ENCODE measurements around the gene TREML2.

Gene TREML2

GRCh38 chr6:41228096-41228495 is 27.1 kb upstream of the TREML2 start, which contains the start of gene TREML4:
TREML4 (plus strand) TSS chr6:41228349; CDS start chr6:41228428, 79 bp downstream.
- Mint-ChIP-seq H3K36me3 (ENCODE audit: low read depth) (no peaks in the 10 kb centered on the region), H3K4me3 (no peak within 1 kb of the TSS), H3K9me3 (no peaks in the 10 kb centered on the region), H3K4me1 (no peaks in the 10 kb centered on the region), H3K27ac (no peak within 1 kb of the TSS), H3K27me3 (ENCODE audit: low read depth) (peaks cover 33% of the 10 kb centered on the region)
- TF ChIP-seq, protein P1, sequence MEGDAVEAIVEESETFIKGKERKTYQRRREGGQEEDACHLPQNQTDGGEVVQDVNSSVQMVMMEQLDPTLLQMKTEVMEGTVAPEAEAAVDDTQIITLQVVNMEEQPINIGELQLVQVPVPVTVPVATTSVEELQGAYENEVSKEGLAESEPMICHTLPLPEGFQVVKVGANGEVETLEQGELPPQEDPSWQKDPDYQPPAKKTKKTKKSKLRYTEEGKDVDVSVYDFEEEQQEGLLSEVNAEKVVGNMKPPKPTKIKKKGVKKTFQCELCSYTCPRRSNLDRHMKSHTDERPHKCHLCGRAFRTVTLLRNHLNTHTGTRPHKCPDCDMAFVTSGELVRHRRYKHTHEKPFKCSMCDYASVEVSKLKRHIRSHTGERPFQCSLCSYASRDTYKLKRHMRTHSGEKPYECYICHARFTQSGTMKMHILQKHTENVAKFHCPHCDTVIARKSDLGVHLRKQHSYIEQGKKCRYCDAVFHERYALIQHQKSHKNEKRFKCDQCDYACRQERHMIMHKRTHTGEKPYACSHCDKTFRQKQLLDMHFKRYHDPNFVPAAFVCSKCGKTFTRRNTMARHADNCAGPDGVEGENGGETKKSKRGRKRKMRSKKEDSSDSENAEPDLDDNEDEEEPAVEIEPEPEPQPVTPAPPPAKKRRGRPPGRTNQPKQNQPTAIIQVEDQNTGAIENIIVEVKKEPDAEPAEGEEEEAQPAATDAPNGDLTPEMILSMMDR (IDR thresholded peaks at IDR 0.05; ENCODE audit: unreplicated experiment in 3 of 3): no peak

- TF ChIP-seq, protein P1 (IDR thresholded peaks at IDR 0.05; ENCODE audit: unreplicated experiment in 3 of 3): no peak
- Mint-ChIP-seq H3K4me1 (no peaks in the 10 kb centered on the region), H3K27ac (no peak overlapping the region), H3K36me3 (ENCODE audit: low read depth) (no peaks in the 10 kb centered on the region), H3K27me3 (ENCODE audit: low read depth) (peaks cover 35% of the 10 kb centered on the region), H3K4me3 (no peak overlapping the region), H3K9me3 (no peaks in the 10 kb centered on the region)
These were observed 25.8 kb upstream of the TREML2 start for GRCh38 chr6:41226752-41227151.

GRCh38 chr6:41224800-41225199 is 23.9 kb upstream of the TREML2 start:
- Mint-ChIP-seq H3K4me1 (no peaks in the 10 kb centered on the region), H3K4me3 (no peak overlapping the region)

GRCh38 chr6:41222513-41222912 is 21.6 kb upstream of the TREML2 start:
- H3K36me3 Mint-ChIP-seq (ENCODE audit: low read depth): peaks cover 4% of the 10 kb centered on the region
- no peak overlapping the region for H3K27ac Mint-ChIP-seq
- TF ChIP-seq, protein P1 (IDR thresholded peaks at IDR 0.05; ENCODE audit: unreplicated experiment in 3 of 3): no peak
- H3K27me3 Mint-ChIP-seq (ENCODE audit: low read depth): peaks cover 11% of the 10 kb centered on the region
- H3K9me3 Mint-ChIP-seq: peaks cover 19% of the 10 kb centered on the region
- H3K4me3 Mint-ChIP-seq: no peak overlapping the region
- no peaks in the 10 kb centered on the region for H3K4me1 Mint-ChIP-seq

More at GRCh38 chr6:41224800-41225199, 23.9 kb upstream of the TREML2 start:
- H3K27ac Mint-ChIP-seq: no peak overlapping the region
- H3K27me3 Mint-ChIP-seq (ENCODE audit: low read depth): peaks cover 24% of the 10 kb centered on the region
- H3K9me3 Mint-ChIP-seq: peaks cover 13% of the 10 kb centered on the region
- TF ChIP-seq, protein P1 (IDR thresholded peaks at IDR 0.05; ENCODE audit: unreplicated experiment in 3 of 3): no peak
- H3K36me3 Mint-ChIP-seq (ENCODE audit: low read depth): no peaks in the 10 kb centered on the region

- H3K4me1 Mint-ChIP-seq: no peaks in the 10 kb centered on the region
- peaks cover 15% of the 10 kb centered on the region for H3K27me3 Mint-ChIP-seq (ENCODE audit: low read depth)
- no peak overlapping the region for H3K27ac Mint-ChIP-seq
- TF ChIP-seq, protein P1 (IDR thresholded peaks at IDR 0.05; ENCODE audit: unreplicated experiment in 3 of 3): no peak
- peaks cover 4% of the 10 kb centered on the region for H3K36me3 Mint-ChIP-seq (ENCODE audit: low read depth)
- peaks cover 19% of the 10 kb centered on the region for H3K9me3 Mint-ChIP-seq
- no peak overlapping the region for H3K4me3 Mint-ChIP-seq
These were observed 21.1 kb upstream of the TREML2 start for GRCh38 chr6:41222045-41222444.

GRCh38 chr6:41216616-41217015 is 15.7 kb upstream of the TREML2 start:
- TF ChIP-seq, protein P1 (IDR thresholded peaks at IDR 0.05; ENCODE audit: unreplicated experiment in 3 of 3): no peak
- H3K4me3 Mint-ChIP-seq: no peak overlapping the region

More at GRCh38 chr6:41216616-41217015, 15.7 kb upstream of the TREML2 start:
- Mint-ChIP-seq H3K9me3 (peaks cover 29% of the 10 kb centered on the region), H3K36me3 (ENCODE audit: low read depth) (peaks cover 4% of the 10 kb centered on the region), H3K4me1 (no peaks in the 10 kb centered on the region), H3K27ac (no peak overlapping the region), H3K27me3 (ENCODE audit: low read depth) (peaks cover 14% of the 10 kb centered on the region)

Measured in nephron (organoid).